Measurements from ENCODE around the gene ATAD3B. TPM values are rescaled to one million over a fixed set of nuclear protein-coding genes. Genes with fewer than 3 reads are reported as not detected.
"Not testable (repeated sequence)": the region's sequence is repeated elsewhere in the genome, so short reads cannot be mapped to it uniquely, and the experiment has no call there.

Gene ATAD3B
- total RNA-seq, 1 donor from 2014 or later = 63.0 TPM

- H3K36me3 ChIP-seq (ENCODE audit: insufficient read depth, low read length); H3K27me3 ChIP-seq (ENCODE audit: insufficient read depth, low read length); H3K4me1 Mint-ChIP-seq (ENCODE audit: low read depth, unreplicated experiment); H3K27ac ChIP-seq (ENCODE audit: low read depth, low read length); DNase-seq (ENCODE audit: low read depth); H3K9me3 ChIP-seq (ENCODE audit: insufficient read depth, low read depth, low read length); H3K4me2 ChIP-seq (ENCODE audit: low read length); H3K4me3 ChIP-seq (ENCODE audit: insufficient read depth, low read depth, low read length); FAIRE-seq; H3K36me3 Mint-ChIP-seq (ENCODE audit: low read depth, unreplicated experiment); H3K9ac ChIP-seq (ENCODE audit: low read length); H3K4me3 Mint-ChIP-seq (ENCODE audit: unreplicated experiment); H3K9me3 Mint-ChIP-seq (ENCODE audit: unreplicated experiment); H3K27ac Mint-ChIP-seq (ENCODE audit: unreplicated experiment); H3K4me1 ChIP-seq (ENCODE audit: insufficient read depth, low read length); H3K27me3 Mint-ChIP-seq (ENCODE audit: low read depth, unreplicated experiment); H2AFZ ChIP-seq (ENCODE audit: low read depth, low read length); H3K79me2 ChIP-seq (ENCODE audit: insufficient read depth, low read length); H4K20me1 ChIP-seq (ENCODE audit: insufficient read depth, low read length): not testable (repeated sequence)
These were observed 54.9 kb downstream of the ATAD3B start for GRCh38 chr1:1526476-1526875.

DNA sequence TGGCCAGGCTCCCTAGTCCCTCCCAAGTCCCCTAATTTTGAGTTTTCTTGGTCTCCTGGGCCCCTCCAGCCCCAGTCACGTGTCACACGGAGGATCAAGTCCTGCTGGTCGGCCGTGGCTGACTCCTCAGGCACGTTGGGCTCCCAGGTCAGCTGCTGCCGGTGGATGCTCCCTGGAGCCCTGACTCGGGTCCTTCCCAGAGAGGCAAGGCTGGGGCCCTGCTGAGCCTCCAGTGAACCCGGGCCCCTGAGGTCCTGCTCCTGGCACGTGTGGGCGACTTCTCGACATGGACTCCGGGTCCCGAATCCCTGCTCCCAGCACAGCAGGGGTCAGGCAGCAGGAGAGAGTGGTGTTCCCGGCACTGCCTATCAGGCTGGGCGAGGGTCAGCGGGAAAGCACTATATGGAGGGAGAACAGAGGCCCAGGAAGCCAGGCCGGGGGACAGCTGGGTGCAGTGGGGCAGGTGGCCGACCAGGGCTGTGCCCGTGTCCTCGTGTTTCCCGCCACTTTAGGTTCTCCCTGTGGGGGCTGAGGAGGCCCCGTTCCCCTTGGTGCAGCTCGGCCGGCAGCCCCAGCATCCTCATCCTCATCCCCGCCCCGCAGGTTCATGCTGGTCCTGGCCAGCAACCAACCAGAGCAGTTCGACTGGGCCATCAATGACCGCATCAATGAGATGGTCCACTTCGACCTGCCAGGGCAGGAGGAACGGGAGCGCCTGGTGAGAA is 55.7 kb downstream of the ATAD3B start:
- Histone ChIP-seq H3K4me2 (ENCODE audit: low read length) (no peak overlapping the region), H3K79me2 (ENCODE audit: insufficient read depth, low read length) (no peaks in the 10 kb centered on the region), H2AFZ (ENCODE audit: low read depth, low read length) (no peak overlapping the region), H3K27ac (ENCODE audit: low read depth, low read length) (no peak overlapping the region), H3K9me3 (ENCODE audit: insufficient read depth, low read depth, low read length) (peaks cover 4% of the 10 kb centered on the region), H3K4me1 (ENCODE audit: insufficient read depth, low read length) (no peaks in the 10 kb centered on the region), H3K4me3 (ENCODE audit: insufficient read depth, low read depth, low read length) (no peak overlapping the region), H3K27me3 (ENCODE audit: insufficient read depth, low read length) (no peaks in the 10 kb centered on the region), H4K20me1 (ENCODE audit: insufficient read depth, low read length) (peaks cover 5% of the 10 kb centered on the region), H3K36me3 (ENCODE audit: insufficient read depth, low read length) (peaks cover 3% of the 10 kb centered on the region), H3K9ac (ENCODE audit: low read length) (no peak overlapping the region)
- Mint-ChIP-seq H3K27ac (ENCODE audit: unreplicated experiment) (no peak overlapping the region), H3K9me3 (ENCODE audit: unreplicated experiment) (peaks cover 8% of the 10 kb centered on the region), H3K36me3 (ENCODE audit: low read depth, unreplicated experiment) (peaks cover 13% of the 10 kb centered on the region), H3K4me1 (ENCODE audit: low read depth, unreplicated experiment) (no peaks in the 10 kb centered on the region), H3K27me3 (ENCODE audit: low read depth, unreplicated experiment) (no peaks in the 10 kb centered on the region), H3K4me3 (ENCODE audit: unreplicated experiment) (no peak overlapping the region)
- no peak for TF ChIP-seq EZH2 (IDR thresholded peaks at IDR 0.05; ENCODE audit: insufficient read depth, low read length)
- TF ChIP-seq, protein P1, sequence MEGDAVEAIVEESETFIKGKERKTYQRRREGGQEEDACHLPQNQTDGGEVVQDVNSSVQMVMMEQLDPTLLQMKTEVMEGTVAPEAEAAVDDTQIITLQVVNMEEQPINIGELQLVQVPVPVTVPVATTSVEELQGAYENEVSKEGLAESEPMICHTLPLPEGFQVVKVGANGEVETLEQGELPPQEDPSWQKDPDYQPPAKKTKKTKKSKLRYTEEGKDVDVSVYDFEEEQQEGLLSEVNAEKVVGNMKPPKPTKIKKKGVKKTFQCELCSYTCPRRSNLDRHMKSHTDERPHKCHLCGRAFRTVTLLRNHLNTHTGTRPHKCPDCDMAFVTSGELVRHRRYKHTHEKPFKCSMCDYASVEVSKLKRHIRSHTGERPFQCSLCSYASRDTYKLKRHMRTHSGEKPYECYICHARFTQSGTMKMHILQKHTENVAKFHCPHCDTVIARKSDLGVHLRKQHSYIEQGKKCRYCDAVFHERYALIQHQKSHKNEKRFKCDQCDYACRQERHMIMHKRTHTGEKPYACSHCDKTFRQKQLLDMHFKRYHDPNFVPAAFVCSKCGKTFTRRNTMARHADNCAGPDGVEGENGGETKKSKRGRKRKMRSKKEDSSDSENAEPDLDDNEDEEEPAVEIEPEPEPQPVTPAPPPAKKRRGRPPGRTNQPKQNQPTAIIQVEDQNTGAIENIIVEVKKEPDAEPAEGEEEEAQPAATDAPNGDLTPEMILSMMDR (IDR thresholded peaks at IDR 0.05; ENCODE audit: insufficient read depth, low read depth, low read length) = no peak
- no peak for FAIRE-seq
- DNase-seq (ENCODE audit: low read depth) = no peak

- Mint-ChIP-seq H3K27ac (ENCODE audit: unreplicated experiment) (no peak overlapping the region), H3K4me1 (ENCODE audit: low read depth, unreplicated experiment) (no peaks in the 10 kb centered on the region), H3K36me3 (ENCODE audit: low read depth, unreplicated experiment) (peaks cover 13% of the 10 kb centered on the region), H3K9me3 (ENCODE audit: unreplicated experiment) (peaks cover 8% of the 10 kb centered on the region), H3K4me3 (ENCODE audit: unreplicated experiment) (no peak overlapping the region), H3K27me3 (ENCODE audit: low read depth, unreplicated experiment) (no peaks in the 10 kb centered on the region)
- no peaks in the 10 kb centered on the region for H3K27me3 ChIP-seq (ENCODE audit: insufficient read depth, low read length)
- FAIRE-seq = no peak
- peaks cover 4% of the 10 kb centered on the region for H3K9me3 ChIP-seq (ENCODE audit: insufficient read depth, low read depth, low read length)
- DNase-seq (ENCODE audit: low read depth) = no peak
- TF ChIP-seq, protein P1 (IDR thresholded peaks at IDR 0.05; ENCODE audit: insufficient read depth, low read depth, low read length) = no peak
- no peak for TF ChIP-seq EZH2 (IDR thresholded peaks at IDR 0.05; ENCODE audit: insufficient read depth, low read length)
- no peaks in the 10 kb centered on the region for H3K79me2 ChIP-seq (ENCODE audit: insufficient read depth, low read length)
- H4K20me1 ChIP-seq (ENCODE audit: insufficient read depth, low read length) = peaks cover 5% of the 10 kb centered on the region
- H3K27ac ChIP-seq (ENCODE audit: low read depth, low read length) = no peak overlapping the region
- H3K9ac ChIP-seq (ENCODE audit: low read length) = no peak overlapping the region
- no peak overlapping the region for H3K4me3 ChIP-seq (ENCODE audit: insufficient read depth, low read depth, low read length)
- H2AFZ ChIP-seq (ENCODE audit: low read depth, low read length) = no peak overlapping the region
- H3K4me1 ChIP-seq (ENCODE audit: insufficient read depth, low read length) = no peaks in the 10 kb centered on the region
- H3K36me3 ChIP-seq (ENCODE audit: insufficient read depth, low read length) = peaks cover 3% of the 10 kb centered on the region
- no peak overlapping the region for H3K4me2 ChIP-seq (ENCODE audit: low read length)
These were observed 57.0 kb downstream of the ATAD3B start for GRCh38 chr1:1528301-1529267.
